ENCODE measurements around the gene POGZ.
"Not testable (repeated sequence)": the region's sequence is repeated elsewhere in the genome, so short reads cannot be mapped to it uniquely, and the experiment has no call there.

Gene POGZ

GRCh38 chr1:151476083-151476482, 16.8 kb upstream of the POGZ start:
- no peak for DNase-seq (ENCODE audit: low read depth in 2 of 2, low spot score in 1 of 2)

GRCh38 chr1:151475175-151475574, 15.9 kb upstream of the POGZ start:
- no peak for DNase-seq (ENCODE audit: low read depth in 2 of 2, low spot score in 1 of 2)

- no peak for DNase-seq (ENCODE audit: low read depth in 2 of 2, low spot score in 1 of 2)
Observed at GRCh38 chr1:151474745-151475144, 15.5 kb upstream of the POGZ start.

GRCh38 chr1:151472856-151473731, 13.8 kb upstream of the POGZ start:
- no peak for DNase-seq (ENCODE audit: low read depth in 2 of 2, low spot score in 1 of 2)

- no peak for DNase-seq (ENCODE audit: low read depth in 2 of 2, low spot score in 1 of 2)
Observed at GRCh38 chr1:151465026-151465425, 5.7 kb upstream of the POGZ start.

GRCh38 chr1:151461694-151462093, 2.4 kb upstream of the POGZ start:
- DNase-seq (ENCODE audit: low read depth in 2 of 2, low spot score in 1 of 2) = no peak

GRCh38 chr1:151458802-151459330, 428 bp downstream of the POGZ start:
- peak in 1 of 2 donors; percentile 27 for DNase-seq (ENCODE audit: low read depth in 2 of 2, low spot score in 1 of 2)

GRCh38 chr1:151457911-151458801, 1.1 kb downstream of the POGZ start:
- DNase-seq (ENCODE audit: low read depth in 2 of 2, low spot score in 1 of 2) = peak in 1 of 2 donors; percentile 31

- no peak for DNase-seq (ENCODE audit: low read depth in 2 of 2, low spot score in 1 of 2)
Observed at GRCh38 chr1:151455966-151456365, 3.3 kb downstream of the POGZ start.

- no peak for DNase-seq (ENCODE audit: low read depth in 2 of 2, low spot score in 1 of 2)
Observed at GRCh38 chr1:151455231-151455630, 4.1 kb downstream of the POGZ start.

GRCh38 chr1:151447696-151448095, 11.6 kb downstream of the POGZ start:
- DNase-seq (ENCODE audit: low read depth in 2 of 2, low spot score in 1 of 2) = no peak

GRCh38 chr1:151444783-151445177, 14.5 kb downstream of the POGZ start:
- DNase-seq (ENCODE audit: low read depth in 2 of 2, low spot score in 1 of 2) = no peak

- DNase-seq (ENCODE audit: low read depth in 2 of 2, low spot score in 1 of 2) = peak; percentile 7 to 39
Observed at GRCh38 chr1:151443846-151444782, 15.2 kb downstream of the POGZ start.

- DNase-seq (ENCODE audit: low read depth in 2 of 2, low spot score in 1 of 2) = not testable (repeated sequence)
Observed at GRCh38 chr1:151437396-151437795, 21.9 kb downstream of the POGZ start.

- DNase-seq (ENCODE audit: low read depth in 2 of 2, low spot score in 1 of 2) = no peak
Observed at GRCh38 chr1:151436985-151437384, 22.3 kb downstream of the POGZ start.

- no peak for DNase-seq (ENCODE audit: low read depth in 2 of 2, low spot score in 1 of 2)
Observed at GRCh38 chr1:151435174-151435573, 24.1 kb downstream of the POGZ start.

GRCh38 chr1:151433827-151434226, 25.5 kb downstream of the POGZ start:
- not testable (repeated sequence) for DNase-seq (ENCODE audit: low read depth in 2 of 2, low spot score in 1 of 2)

GRCh38 chr1:151428068-151428467, 31.2 kb downstream of the POGZ start:
- DNase-seq (ENCODE audit: low read depth in 2 of 2, low spot score in 1 of 2) = no peak

- no peak for DNase-seq (ENCODE audit: low read depth in 2 of 2, low spot score in 1 of 2)
Observed at GRCh38 chr1:151425103-151425502, 34.2 kb downstream of the POGZ start.

- DNase-seq (ENCODE audit: low read depth in 2 of 2, low spot score in 1 of 2) = no peak
Observed at GRCh38 chr1:151419819-151420218, 39.5 kb downstream of the POGZ start.

- DNase-seq (ENCODE audit: low read depth in 2 of 2, low spot score in 1 of 2) = no peak
Observed at GRCh38 chr1:151418081-151418480, 41.2 kb downstream of the POGZ start.
